Stimulated activated naive B cell treated with anti-CD40 and anti-IgM and Interleukin-4, amounts not matched to agents 10 μg/mL and 1 μg/mL and 100 μg/mL, for 72 hours (primary cell): ENCODE data around the gene XRCC1.
"Not testable (repeated sequence)": the region's sequence is repeated elsewhere in the genome, so short reads cannot be mapped to it uniquely, and the experiment has no call there.

Experiments
- ATAC-seq, 2 donors: fragments of 150-1000 bp; cut with Tn5 transposase; replicated peaks; 2 replicates each; pipeline ENCODE4 v1.10.0; 2021; ENCODE audit warnings: moderate library complexity in 1 of 2
- DNase-seq: peaks from one replicate; pipeline ENCODE4 v3.0.0; 2021
- H3K27ac Mint-ChIP-seq: one replicate; pipeline ENCODE4 v1.8.0; 2022; ENCODE audit warnings: mild to moderate bottlenecking, mixed read lengths
- H3K27me3 Mint-ChIP-seq, 2 donors: one replicate each; pipeline ENCODE4 v1.8.0; 2022; ENCODE audit warnings: mixed read lengths in 2 of 2
- H3K36me3 Mint-ChIP-seq, 2 donors: one replicate each; pipeline ENCODE4 v1.8.0; 2022; ENCODE audit warnings: mixed read lengths in 2 of 2, mild to moderate bottlenecking in 1 of 2
- H3K4me1 Mint-ChIP-seq, 2 donors: one replicate each; pipeline ENCODE4 v1.8.0; 2022; ENCODE audit warnings: mixed read lengths in 2 of 2, mild to moderate bottlenecking in 1 of 2
- H3K4me3 Mint-ChIP-seq, 2 donors: one replicate each; pipeline ENCODE4 v1.8.0; 2022; ENCODE audit warnings: mild to moderate bottlenecking in 2 of 2, mixed read lengths in 2 of 2, moderate library complexity in 1 of 2
- H3K9me3 Mint-ChIP-seq, 2 donors: one replicate each; pipeline ENCODE4 v1.8.0; 2022; ENCODE audit warnings: mixed read lengths in 2 of 2, mild to moderate bottlenecking in 1 of 2

XRCC1 gene

DNA sequence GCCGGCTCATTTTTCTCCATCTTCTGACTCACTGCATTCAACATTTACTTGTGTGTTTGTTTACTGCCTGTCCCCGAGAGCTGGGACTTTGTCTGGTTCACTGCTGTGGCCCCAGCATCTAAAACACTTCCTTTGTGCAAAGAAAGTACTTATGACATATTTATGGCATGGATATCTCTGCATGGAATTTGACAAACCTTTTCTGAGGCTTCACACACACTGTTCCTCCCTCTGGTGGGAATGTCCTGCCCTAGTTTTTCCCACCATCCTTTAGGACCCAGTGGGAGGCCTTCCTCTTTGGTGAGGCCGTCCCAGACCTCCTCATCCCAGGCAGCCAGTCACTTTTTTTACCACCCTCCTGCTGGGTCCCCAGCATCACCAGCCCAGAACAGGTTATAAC is 35.2 kb upstream of the XRCC1 start:
- Mint-ChIP-seq H3K36me3 (peaks cover 30 to 55% of the 10 kb centered on the region in 2 donors), H3K4me1 (peaks cover 22 to 28% of the 10 kb centered on the region in 2 donors), H3K4me3 (no peak overlapping the region), H3K27me3 (no peaks in the 10 kb centered on the region), H3K27ac (no peak overlapping the region), H3K9me3 (no peaks in the 10 kb centered on the region)
- DNase-seq (no peak), ATAC-seq (no peak)

DNA sequence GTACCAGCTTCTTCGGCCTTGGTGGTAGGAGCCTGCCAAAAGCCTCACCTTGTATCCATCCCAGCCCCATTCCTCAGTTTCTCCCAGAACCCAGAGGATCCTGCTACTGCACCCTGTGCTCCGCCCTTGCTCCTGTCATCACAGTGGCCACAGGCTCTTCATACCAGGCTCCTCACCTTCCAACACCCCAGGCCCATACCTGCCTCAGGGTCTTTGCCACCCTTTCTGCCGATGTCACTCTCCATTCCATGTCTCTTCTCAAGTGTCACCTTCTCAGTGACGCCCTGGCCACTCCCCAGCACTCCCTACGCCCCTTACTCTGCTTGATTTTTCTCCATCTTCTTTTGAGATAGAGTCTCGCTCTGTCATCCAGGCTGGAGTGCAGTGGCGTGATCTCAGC is 34.5 kb upstream of the XRCC1 start:
- Mint-ChIP-seq H3K36me3 (peaks cover 30 to 56% of the 10 kb centered on the region in 2 donors), H3K27me3 (no peaks in the 10 kb centered on the region), H3K27ac (no peak overlapping the region), H3K4me3 (no peak overlapping the region), H3K4me1 (peaks cover 26 to 27% of the 10 kb centered on the region in 2 donors), H3K9me3 (no peaks in the 10 kb centered on the region)
- ATAC-seq (no peak), DNase-seq (no peak)

DNA sequence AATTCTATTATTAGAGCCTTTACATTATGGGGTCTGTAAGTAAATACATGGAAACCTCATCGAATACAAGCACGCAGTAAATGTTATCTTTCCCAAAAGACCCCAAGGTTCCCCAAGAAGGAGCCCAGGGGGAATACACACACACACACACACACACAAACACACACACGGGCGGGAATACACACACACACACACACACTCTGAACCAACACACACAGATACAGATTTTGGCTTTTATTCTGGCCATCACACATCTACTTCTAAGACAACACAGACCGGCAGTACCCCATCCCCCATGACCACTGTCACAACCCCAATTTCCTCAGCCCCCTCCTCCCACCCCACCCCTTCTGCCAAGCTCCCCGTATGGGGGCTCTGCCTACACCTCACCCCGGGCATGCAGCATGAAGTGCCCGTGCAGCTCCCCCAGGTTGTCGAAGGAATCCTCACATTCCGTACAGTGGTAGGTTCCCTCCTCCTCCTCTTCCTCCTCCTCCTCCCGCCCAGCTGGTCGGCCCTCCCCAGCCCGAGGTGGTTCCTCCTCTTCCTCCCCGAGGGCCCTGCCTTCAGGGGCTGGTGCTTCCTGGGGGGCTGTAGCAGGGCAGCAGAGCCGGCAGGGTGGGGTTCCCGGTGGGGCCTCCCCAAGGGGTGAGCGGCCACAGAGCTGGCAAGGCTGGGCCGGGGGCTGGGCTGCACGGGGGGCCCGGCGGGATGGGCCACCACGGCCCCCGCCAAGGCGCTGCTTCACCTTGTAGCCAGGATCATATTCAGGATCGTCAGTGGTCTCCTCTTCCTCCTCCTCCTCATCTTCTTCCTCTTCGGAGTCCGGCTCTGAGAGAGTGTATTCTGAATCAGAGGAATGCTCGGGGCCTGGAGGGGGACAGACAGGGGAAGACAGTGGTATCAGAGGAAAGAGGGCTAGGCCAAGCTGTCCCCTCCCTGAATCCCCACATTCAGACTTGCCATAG is 32.2 kb upstream of the XRCC1 start:
- H3K36me3 Mint-ChIP-seq = peaks cover 21 to 42% of the 10 kb centered on the region in 2 donors
- no peak for ATAC-seq
- H3K27ac Mint-ChIP-seq = peak overlapping the region; percentile 51
- H3K4me1 Mint-ChIP-seq = peaks cover 24 to 33% of the 10 kb centered on the region in 2 donors
- peak overlapping the region; percentile 5 to 41 for H3K4me3 Mint-ChIP-seq
- no peak for DNase-seq
- no peaks in the 10 kb centered on the region for H3K27me3 Mint-ChIP-seq
- no peaks in the 10 kb centered on the region for H3K9me3 Mint-ChIP-seq

DNA sequence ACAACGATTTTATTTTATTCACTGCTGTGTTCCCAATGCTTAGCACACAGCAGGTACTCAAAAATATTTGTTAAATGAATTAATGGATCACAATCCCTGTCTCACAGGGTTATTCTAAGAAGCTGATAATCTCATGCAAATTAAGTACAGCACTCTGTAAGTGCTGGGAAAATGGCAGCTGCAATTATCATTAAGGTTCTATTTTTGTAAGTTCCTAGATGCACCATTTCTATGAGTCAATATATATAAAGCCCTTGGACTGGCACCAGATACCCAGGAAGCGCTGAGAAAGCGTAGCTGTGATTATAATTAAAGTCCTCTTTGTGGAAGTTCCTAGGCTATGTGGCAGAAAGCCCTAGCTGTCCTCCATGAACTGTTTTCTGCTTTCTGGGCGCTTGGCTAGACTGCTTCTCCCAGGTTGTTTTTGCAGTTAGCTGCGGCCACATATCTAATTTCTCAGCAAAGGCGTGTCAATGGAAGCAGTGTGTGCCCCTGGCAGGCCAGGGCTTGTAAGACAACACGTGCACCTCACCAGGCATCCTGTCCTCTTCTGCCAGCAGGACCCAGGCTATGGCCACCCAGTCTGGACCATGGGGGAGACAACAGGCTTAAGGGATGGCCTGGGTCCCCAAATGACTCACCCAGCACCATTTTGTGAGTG is 31.4 kb upstream of the XRCC1 start:
- ATAC-seq (no peak), DNase-seq (no peak)
- Mint-ChIP-seq H3K27ac (peak overlapping the region; percentile 4), H3K4me1 (peaks cover 20 to 33% of the 10 kb centered on the region in 2 donors), H3K36me3 (peaks cover 15 to 35% of the 10 kb centered on the region in 2 donors), H3K4me3 (no peak overlapping the region), H3K27me3 (no peaks in the 10 kb centered on the region), H3K9me3 (no peaks in the 10 kb centered on the region)

DNA sequence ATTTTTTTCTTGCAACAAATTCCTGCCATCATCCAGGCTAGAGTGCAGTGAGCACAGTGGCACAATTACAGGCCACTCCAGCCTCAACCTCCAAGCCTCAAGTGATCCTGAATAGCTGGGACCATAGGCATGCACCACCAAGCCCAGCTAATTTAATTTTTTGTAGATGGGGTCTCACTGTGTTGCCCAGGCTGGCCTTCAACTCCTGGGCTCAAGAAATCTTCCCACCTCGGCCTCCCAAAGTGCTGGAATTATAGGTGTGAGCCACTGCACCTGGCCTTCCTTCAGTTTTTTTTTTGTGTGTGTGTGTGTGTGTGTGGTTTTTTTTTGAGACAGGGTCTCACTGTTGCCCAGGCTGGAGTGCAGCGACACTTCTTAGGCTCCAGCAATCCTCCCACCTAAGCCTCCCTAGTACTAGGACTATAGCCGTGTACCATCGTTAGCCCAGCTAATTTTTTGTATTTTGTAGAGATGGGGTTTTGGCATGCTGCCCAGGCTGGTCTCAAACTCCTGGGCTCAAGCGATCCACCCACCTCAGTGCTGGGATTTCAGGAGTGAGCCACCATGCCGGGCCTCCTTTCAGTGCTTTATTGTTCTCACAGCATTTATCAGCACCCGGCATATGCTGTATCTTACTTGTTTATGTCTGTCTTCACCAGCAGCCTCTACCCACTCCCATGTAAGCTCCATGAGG is 30.7 kb upstream of the XRCC1 start:
- H3K9me3 Mint-ChIP-seq = no peaks in the 10 kb centered on the region
- H3K4me1 Mint-ChIP-seq = peaks cover 18 to 32% of the 10 kb centered on the region in 2 donors
- peak overlapping the region; percentile 37 for H3K27ac Mint-ChIP-seq
- H3K4me3 Mint-ChIP-seq = no peak overlapping the region
- ATAC-seq (no peak), DNase-seq (no peak)
- H3K36me3 Mint-ChIP-seq = peaks cover 12 to 36% of the 10 kb centered on the region in 2 donors
- no peaks in the 10 kb centered on the region for H3K27me3 Mint-ChIP-seq

DNA sequence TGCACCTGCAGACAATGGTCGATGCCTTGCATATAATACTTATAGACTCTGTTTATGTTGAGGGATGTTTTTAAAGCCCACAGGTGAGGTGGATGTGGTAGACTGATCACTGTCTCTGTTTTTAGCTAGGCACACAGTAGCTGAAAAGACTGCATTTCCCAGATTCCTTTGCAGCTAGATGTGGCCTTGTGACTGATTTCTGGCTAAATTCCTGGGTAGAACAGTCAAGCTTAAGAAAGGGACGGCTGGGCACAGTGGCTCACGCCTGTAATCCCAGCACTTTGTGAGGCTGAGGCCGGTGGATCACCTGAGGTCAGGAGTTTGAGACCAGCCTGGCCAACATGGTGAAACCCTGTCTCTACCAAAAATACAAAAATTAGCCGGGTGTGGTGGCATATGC is 25.0 kb upstream of the XRCC1 start:
- peaks cover 11 to 35% of the 10 kb centered on the region in 2 donors for H3K36me3 Mint-ChIP-seq
- H3K4me1 Mint-ChIP-seq = peaks cover 24 to 55% of the 10 kb centered on the region in 2 donors
- not testable (repeated sequence) for ATAC-seq, H3K27me3 Mint-ChIP-seq, H3K9me3 Mint-ChIP-seq, H3K27ac Mint-ChIP-seq, DNase-seq, H3K4me3 Mint-ChIP-seq

DNA sequence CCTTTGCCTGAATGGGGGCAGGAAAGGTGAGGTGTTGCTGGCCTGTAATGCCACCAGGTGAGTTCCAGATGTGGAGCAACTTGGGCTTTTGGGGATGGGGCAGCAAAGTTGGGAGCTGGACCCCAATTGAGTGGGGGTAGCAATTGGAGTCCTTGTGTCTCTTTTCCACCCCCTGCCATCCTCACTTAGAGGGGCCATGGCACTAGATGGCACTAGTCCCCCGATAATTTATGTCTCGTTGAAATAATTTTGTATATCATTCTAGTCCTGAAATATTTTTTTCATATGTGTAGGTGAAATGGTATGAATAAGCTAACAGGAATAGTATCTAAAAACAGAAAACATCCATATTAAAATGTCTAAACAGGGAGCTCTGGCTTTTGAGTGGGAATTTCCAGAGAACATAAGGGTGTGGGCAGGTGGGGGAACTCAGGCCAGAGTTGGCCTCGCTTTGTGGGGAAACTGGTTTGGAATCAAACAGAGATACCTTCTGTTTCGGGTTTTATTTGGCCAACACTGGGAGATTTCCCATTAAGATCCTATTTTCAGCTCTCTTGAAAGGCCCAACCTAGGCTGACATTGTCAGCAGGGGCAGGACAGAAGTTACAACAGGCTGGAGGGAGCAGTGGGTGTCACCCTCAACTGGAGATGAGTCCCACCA is 24.4 kb upstream of the XRCC1 start:
- Mint-ChIP-seq H3K36me3 (peaks cover 11 to 35% of the 10 kb centered on the region in 2 donors), H3K27ac (no peak overlapping the region), H3K4me1 (peaks cover 24 to 52% of the 10 kb centered on the region in 2 donors), H3K4me3 (no peak overlapping the region), H3K9me3 (no peaks in the 10 kb centered on the region), H3K27me3 (no peaks in the 10 kb centered on the region)
- no peak for ATAC-seq
- DNase-seq = no peak

DNA sequence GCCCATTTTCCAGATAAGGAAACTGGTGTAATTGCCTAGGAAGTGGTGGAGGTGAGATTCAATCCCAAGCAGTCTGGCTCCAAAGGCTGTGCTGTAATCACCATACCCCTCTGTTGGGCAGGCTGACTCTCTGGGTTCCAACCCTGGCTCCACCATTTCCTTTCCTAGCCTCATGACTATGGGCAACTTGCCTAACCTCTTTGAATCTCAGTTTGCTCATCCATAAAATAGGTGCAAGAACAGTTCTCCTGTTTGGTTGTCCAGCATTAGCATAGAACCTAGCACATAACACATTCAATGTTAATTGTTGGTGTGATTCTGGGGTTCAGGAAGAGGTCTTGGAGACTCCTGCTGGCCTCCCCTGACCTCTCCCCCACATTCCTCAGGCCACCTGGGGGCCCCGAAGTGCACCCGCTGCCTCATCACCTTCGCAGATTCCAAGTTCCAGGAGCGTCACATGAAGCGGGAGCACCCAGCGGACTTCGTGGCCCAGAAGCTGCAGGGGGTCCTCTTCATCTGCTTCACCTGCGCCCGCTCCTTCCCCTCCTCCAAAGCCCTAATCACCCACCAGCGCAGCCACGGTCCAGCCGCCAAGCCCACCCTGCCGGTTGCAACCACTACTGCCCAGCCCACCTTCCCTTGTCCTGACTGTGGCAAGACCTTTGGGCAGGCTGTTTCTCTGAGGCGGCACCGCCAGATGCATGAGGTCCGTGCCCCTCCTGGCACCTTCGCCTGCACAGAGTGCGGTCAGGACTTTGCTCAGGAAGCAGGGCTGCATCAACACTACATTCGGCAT is 23.3 kb upstream of the XRCC1 start:
- DNase-seq = no peak
- peak overlapping the region; percentile 5 for H3K27ac Mint-ChIP-seq
- peaks cover 15 to 34% of the 10 kb centered on the region in 2 donors for H3K36me3 Mint-ChIP-seq
- no peaks in the 10 kb centered on the region for H3K27me3 Mint-ChIP-seq
- no peak overlapping the region for H3K4me3 Mint-ChIP-seq
- H3K9me3 Mint-ChIP-seq = no peaks in the 10 kb centered on the region
- ATAC-seq = no peak
- peaks cover 24 to 46% of the 10 kb centered on the region in 2 donors for H3K4me1 Mint-ChIP-seq

DNA sequence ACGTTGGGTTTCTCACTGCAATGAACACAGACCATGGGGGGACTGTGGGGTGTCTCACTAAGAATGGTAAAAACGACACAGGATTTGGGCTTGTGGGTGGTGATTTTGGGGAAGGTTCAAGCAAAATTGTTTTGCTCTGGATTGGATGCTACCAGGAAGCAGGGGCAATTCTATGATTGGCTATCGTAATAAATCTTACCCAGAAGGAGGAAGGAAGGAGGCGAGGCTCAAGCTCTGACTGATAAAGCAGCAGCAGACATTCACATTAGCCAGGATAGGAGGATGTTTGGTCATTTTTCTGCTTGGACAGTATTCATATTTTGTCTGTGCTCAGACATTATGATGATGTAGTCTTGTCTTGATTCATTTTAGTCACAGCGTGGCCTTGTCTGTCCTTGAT is 22.5 kb upstream of the XRCC1 start:
- DNase-seq (no peak), ATAC-seq (no peak)
- H3K27me3 Mint-ChIP-seq = no peaks in the 10 kb centered on the region
- no peaks in the 10 kb centered on the region for H3K9me3 Mint-ChIP-seq
- no peak overlapping the region for H3K27ac Mint-ChIP-seq
- peak overlapping the region; percentile 99 for H3K4me3 Mint-ChIP-seq
- peaks cover 26 to 50% of the 10 kb centered on the region in 2 donors for H3K4me1 Mint-ChIP-seq
- peaks cover 22 to 42% of the 10 kb centered on the region in 2 donors for H3K36me3 Mint-ChIP-seq

DNA sequence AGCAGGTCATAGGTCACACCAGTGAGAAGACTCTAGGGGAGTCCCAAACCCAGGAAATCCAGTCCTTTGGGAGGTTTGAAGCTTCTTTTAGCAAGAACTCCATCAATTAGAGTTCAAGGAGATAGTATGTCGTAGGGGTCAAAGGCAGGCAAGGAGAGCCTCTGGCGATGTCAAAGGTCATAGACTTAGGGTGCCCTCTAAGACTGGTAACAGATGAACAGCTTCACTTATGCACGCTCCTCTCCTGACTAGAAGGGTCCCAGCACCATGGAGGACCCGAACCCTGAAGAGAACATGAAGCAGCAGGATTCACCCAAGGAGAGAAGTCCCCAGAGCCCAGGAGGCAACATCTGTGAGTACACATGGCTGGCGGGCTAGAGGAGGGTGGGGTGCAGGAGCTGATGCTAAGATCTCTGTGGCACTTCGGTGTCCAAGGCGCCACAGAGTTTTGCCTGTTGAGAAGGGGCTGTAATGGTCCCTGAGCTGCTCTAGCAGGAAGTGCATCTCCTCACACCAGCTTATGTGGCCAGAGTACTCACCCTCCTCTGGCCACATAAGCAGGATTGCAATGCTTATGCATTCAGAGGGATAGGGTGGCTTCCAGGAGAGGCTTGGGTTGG is 21.6 kb upstream of the XRCC1 start:
- H3K27ac Mint-ChIP-seq = peak overlapping the region; percentile 100
- peaks cover 24 to 47% of the 10 kb centered on the region in 2 donors for H3K36me3 Mint-ChIP-seq
- H3K4me1 Mint-ChIP-seq = peaks cover 26 to 51% of the 10 kb centered on the region in 2 donors
- no peaks in the 10 kb centered on the region for H3K9me3 Mint-ChIP-seq
- no peaks in the 10 kb centered on the region for H3K27me3 Mint-ChIP-seq
- H3K4me3 Mint-ChIP-seq = peak overlapping the region; percentile 99
- DNase-seq = no peak
- ATAC-seq = no peak

DNA sequence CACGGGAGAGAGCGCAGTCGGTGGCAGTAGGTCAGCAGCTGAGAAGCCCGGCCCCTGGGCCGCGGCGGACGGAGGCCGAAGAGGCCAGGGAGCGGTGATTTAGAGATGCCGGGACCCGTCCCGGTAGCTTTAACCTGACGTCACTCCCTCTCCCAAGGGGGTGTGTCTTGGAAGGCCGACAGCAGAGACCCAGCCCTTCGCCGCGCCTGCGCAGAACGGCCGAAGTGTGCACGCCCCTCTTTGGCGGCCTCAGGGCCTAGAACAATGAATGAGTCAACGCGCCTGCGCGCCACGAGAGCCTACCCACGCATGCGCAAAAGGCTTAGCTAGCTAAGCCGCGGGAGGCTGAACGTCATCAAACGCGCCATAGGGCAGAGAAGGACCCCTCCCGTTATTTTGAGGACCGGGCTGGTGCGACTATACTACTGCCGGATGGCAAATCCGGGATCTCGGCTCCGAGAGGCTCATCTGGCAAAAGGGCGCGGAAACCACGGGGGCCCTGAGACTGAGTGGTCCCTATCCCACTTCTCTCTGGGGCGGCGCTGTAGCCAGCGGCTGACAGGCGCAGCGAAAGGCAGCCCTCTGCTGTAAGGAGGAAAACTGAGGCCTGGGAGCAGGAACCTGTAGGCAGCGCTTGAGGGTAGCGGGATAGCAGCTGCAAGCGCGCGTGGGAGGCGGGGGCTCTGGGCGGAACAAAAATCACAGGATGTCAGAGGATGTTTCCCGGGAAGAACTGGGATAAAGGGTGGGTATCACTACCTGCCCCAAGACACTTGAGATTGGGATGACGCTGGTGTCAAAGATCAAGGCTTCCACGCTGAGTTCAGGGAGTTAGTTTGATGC is 20.9 kb upstream of the XRCC1 start, which contains the start of the genes IRGQ and ZNF576:
Gene IRGQ (minus strand): TSS at position 136 of the 843 bp plus-strand sequence. CDS start 796 bp downstream, outside the sequence.
Gene ZNF576 (plus strand): TSS at position 597 of the 843 bp plus-strand sequence. CDS start 514 bp downstream, outside the sequence.
- Mint-ChIP-seq H3K9me3 (no peaks in the 10 kb centered on the region), H3K27ac (peak within 1 kb of the TSS; percentile 100), H3K36me3 (peaks cover 24 to 44% of the 10 kb centered on the region in 2 donors), H3K4me3 (peak within 1 kb of the TSS; percentile 99), H3K4me1 (peaks cover 26 to 52% of the 10 kb centered on the region in 2 donors), H3K27me3 (no peaks in the 10 kb centered on the region)
- DNase-seq = peak; percentile 99
- ATAC-seq = peak; percentile 83 to 88

DNA sequence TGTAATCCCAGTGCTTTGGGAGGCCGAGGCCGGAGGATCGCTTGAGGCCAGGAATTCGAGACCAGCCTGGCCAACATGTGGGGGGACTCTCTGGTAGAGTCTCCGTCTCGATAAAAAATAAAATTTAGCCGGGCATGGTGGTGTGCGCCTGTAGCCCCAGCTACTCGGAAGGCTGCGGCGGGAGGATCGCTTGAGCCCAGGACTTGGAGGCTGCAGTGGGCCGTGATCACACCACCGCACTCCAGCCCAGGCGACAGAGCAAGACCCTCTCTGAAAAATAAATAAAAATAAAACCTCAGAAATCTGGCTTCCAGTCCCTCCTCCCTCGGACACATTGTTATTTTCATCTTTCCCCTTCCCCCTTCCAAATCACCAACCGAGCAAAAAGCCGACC is 20.3 kb upstream of the XRCC1 start:
- Mint-ChIP-seq H3K9me3 (no peaks in the 10 kb centered on the region), H3K4me1 (peaks cover 30 to 58% of the 10 kb centered on the region in 2 donors), H3K36me3 (peaks cover 30 to 49% of the 10 kb centered on the region in 2 donors), H3K27me3 (no peaks in the 10 kb centered on the region), H3K27ac (peak overlapping the region; percentile 100), H3K4me3 (peak overlapping the region; percentile 99)
- DNase-seq (no peak), ATAC-seq (peak; percentile 39 to 41)
